Keratinocyte (primary cell): ENCODE results near the gene CD44. TPM values are rescaled to one million over a fixed set of nuclear protein-coding genes. Genes with fewer than 3 reads are reported as not detected.

Source experiments
- DNase-seq: peaks from one replicate; pipeline ENCODE4 v3.0.0-alpha.2; 2011; ENCODE audit warnings: low read depth, missing footprints, low spot score
- FAIRE-seq: peaks from 2 replicates; lab custom pipeline; 2011; peaks lifted over from hg19 to GRCh38; lab: Jason Lieb, UNC
- H2AFZ ChIP-seq: 2 replicates; pipeline ENCODE4 v1.6.0; 2012; ENCODE audit warnings: low read length, control low read depth, inconsistent platforms; ENCODE audit not compliant: control insufficient read depth
- H3K27ac ChIP-seq: 2 replicates; pipeline ENCODE4 v1.5.1; 2011; ENCODE audit warnings: low read length; ENCODE audit not compliant: control insufficient read depth, insufficient read depth
- H3K27me3 ChIP-seq: 3 replicates; pipeline ENCODE4 v1.6.0; 2011; ENCODE audit warnings: low read length; ENCODE audit not compliant: control insufficient read depth, insufficient read depth; ENCODE audit errors: extremely low read depth
- H3K36me3 ChIP-seq, 2 experiments: 2 replicates in 1 of 2; 3 replicates in 1 of 2; pipeline ENCODE4 v1.5.1; 2011; ENCODE audit warnings: low read length in 2 of 2, mild to moderate bottlenecking in 1 of 2; ENCODE audit not compliant: control insufficient read depth in 2 of 2, insufficient read depth in 2 of 2; ENCODE audit errors: extremely low read depth in 1 of 2
- H3K4me1 ChIP-seq: 3 replicates; pipeline ENCODE4 v1.5.1; 2011; ENCODE audit warnings: low read length; ENCODE audit not compliant: control insufficient read depth, insufficient read depth; ENCODE audit errors: extremely low read depth
- H3K4me2 ChIP-seq: 3 replicates; pipeline ENCODE4 v1.6.0; 2011; ENCODE audit warnings: low read depth, low read length; ENCODE audit not compliant: control insufficient read depth, insufficient read depth; ENCODE audit errors: extremely low read depth
- H3K4me3 ChIP-seq, 3 experiments: fragments of 200-600 bp in 1 of 3; sonication (generic) in 1 of 3; 2 replicates in 2 of 3; 3 replicates in 1 of 3; pipeline ENCODE4 v1.5.1; 2011 to 2016; ENCODE audit warnings: low read length in 3 of 3, mild to moderate bottlenecking in 3 of 3, control low read depth in 2 of 3, inconsistent platforms in 1 of 3, low read depth in 1 of 3, mixed read lengths in 1 of 3, mixed run types in 1 of 3, moderate library complexity in 1 of 3; ENCODE audit not compliant: control insufficient read depth in 2 of 3, insufficient read depth in 2 of 3; ENCODE audit errors: extremely low read depth in 1 of 3
- H3K79me2 ChIP-seq: 2 replicates; pipeline ENCODE4 v1.6.0; 2012; ENCODE audit warnings: low read length; ENCODE audit not compliant: control insufficient read depth, insufficient read depth
- H3K9ac ChIP-seq: 3 replicates; pipeline ENCODE4 v1.6.0; 2011; ENCODE audit warnings: low read length; ENCODE audit not compliant: control insufficient read depth, insufficient read depth; ENCODE audit errors: extremely low read depth
- H3K9me1 ChIP-seq: 3 replicates; pipeline ENCODE4 v1.6.0; 2011; ENCODE audit warnings: low read length; ENCODE audit not compliant: control insufficient read depth, insufficient read depth; ENCODE audit errors: extremely low read depth
- H3K9me3 ChIP-seq: 2 replicates; pipeline ENCODE4 v1.5.1; 2012; ENCODE audit warnings: low read depth, low read length; ENCODE audit not compliant: control insufficient read depth
- H4K20me1 ChIP-seq: 3 replicates; pipeline ENCODE4 v1.6.0; 2011; ENCODE audit warnings: low read length; ENCODE audit not compliant: control insufficient read depth, insufficient read depth; ENCODE audit errors: extremely low read depth
- EZH2 ChIP-seq: IDR thresholded peaks from one replicate; pipeline ENCODE4 v1.6.1; 2012; ENCODE audit warnings: inconsistent platforms, mild to moderate bottlenecking, low read length, moderate library complexity
- dilution Hi-C: fragments of 300-500 bp; cut with MboI; formaldehyde crosslinking; loops from one replicate; pipeline ENCODE4 v1.7.0; 2020; ENCODE audit warnings: low sequenced_read_pairs; ENCODE audit not compliant: extremely low pct_ligation_motif_present
- polyA plus RNA-seq, 5 experiments: library from polyadenylated mRNA; depleted of rRNA in 3 of 5; stranded (reverse) in 3 of 5; stranded (forward) in 1 of 5; unstranded in 1 of 5; fragments of >200 nt; gene quantifications; 1 replicate in 1 of 5; 2 replicates in 3 of 5; 3 replicates in 1 of 5; pipeline versions ENCODE4 v1.2.1 to v1.2.3, GENCODE V29; 2011 to 2012; ENCODE audit warnings: missing spikeins in 2 of 5, low read depth in 1 of 5, low replicate concordance in 1 of 5
- TF ChIP-seq, protein P1 (sequence below), 3 experiments: IDR thresholded peaks in 1 of 3; conservative IDR thresholded peaks in 1 of 3; optimal IDR thresholded peaks in 1 of 3; 2 replicates in 2 of 3; 3 replicates in 1 of 3; pipeline versions ENCODE3 to v1.5.1; 2011; ENCODE audit warnings: low read length in 3 of 3, mild to moderate bottlenecking in 3 of 3, moderate library complexity in 2 of 3, control low read depth in 1 of 3, inconsistent platforms in 1 of 3; ENCODE audit not compliant: insufficient read depth in 2 of 3; ENCODE audit errors: extremely low read depth in 1 of 3

The CD44 gene
- polyA plus RNA-seq, 1 donor (not counting 4 experiments of a cell fraction or from before 2014, with no cell fraction given), result 2,038 TPM

DNA sequence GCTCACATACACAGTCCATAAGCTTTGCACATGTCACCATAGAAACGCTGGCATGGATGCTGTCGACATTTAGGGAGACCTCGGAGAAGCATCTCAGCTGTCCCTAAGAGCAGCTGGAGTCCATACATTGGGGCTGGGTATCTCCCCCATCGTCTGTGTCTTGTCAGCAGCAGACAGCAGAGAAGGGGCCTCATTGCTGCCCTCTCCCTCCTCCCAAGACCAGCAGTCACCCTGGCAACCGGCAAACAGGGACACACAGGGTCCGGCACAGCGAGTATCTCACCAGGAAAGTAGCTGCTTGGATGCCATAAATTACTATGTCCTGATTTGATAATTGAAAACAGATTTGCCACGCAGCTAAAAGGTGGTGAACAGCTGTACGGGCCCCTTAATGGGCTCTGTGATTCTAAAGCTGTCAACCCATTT is 84.4 kb downstream of the CD44 start:
- no peak overlapping the region for H2AFZ ChIP-seq
- H3K9me1 ChIP-seq, result no peaks in the 10 kb centered on the region
- dilution Hi-C loops, result no loop called here
- no peak for TF ChIP-seq EZH2
- TF ChIP-seq, protein P1, sequence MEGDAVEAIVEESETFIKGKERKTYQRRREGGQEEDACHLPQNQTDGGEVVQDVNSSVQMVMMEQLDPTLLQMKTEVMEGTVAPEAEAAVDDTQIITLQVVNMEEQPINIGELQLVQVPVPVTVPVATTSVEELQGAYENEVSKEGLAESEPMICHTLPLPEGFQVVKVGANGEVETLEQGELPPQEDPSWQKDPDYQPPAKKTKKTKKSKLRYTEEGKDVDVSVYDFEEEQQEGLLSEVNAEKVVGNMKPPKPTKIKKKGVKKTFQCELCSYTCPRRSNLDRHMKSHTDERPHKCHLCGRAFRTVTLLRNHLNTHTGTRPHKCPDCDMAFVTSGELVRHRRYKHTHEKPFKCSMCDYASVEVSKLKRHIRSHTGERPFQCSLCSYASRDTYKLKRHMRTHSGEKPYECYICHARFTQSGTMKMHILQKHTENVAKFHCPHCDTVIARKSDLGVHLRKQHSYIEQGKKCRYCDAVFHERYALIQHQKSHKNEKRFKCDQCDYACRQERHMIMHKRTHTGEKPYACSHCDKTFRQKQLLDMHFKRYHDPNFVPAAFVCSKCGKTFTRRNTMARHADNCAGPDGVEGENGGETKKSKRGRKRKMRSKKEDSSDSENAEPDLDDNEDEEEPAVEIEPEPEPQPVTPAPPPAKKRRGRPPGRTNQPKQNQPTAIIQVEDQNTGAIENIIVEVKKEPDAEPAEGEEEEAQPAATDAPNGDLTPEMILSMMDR (optimal IDR thresholded peaks at IDR 0.05 in 1 of 3, IDR thresholded peaks at IDR 0.05 in 1 of 3, conservative IDR thresholded peaks at IDR 0.05 in 1 of 3; ENCODE audit: extremely low read depth in 1 of 3, insufficient read depth in 2 of 3, low read length in 3 of 3), result no peak
- FAIRE-seq (no peak), DNase-seq (no peak)
- no peak overlapping the region for H3K4me2 ChIP-seq
- no peak overlapping the region for H3K4me3 ChIP-seq
- H3K9me3 ChIP-seq, result no peaks in the 10 kb centered on the region
- no peaks in the 10 kb centered on the region for H4K20me1 ChIP-seq
- H3K27me3 ChIP-seq, result no peaks in the 10 kb centered on the region
- H3K9ac ChIP-seq, result no peak overlapping the region
- H3K79me2 ChIP-seq, result no peaks in the 10 kb centered on the region
- no peak overlapping the region for H3K27ac ChIP-seq
- no peaks in the 10 kb centered on the region for H3K4me1 ChIP-seq
- peaks cover 45 to 66% of the 10 kb centered on the region in 2 experiments for H3K36me3 ChIP-seq

DNA sequence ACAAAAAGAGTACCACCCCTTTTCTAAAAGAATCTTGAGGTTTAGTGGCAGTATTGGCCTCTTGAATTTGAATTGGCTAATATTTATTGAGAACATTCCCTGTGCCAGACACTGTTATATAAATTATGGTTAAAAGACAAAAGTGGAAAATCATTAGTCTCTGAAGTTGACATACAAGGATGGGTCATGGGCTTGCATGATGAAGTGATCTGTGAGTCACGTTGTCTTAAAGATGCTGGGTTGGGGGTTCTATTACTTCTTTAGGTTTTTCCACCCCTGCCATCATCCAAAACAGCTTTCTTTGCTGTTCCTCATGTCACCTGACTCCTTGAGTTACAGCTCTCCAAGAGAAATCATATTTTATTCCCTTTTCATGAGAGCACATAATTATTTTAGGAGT is 85.0 kb downstream of the CD44 start:
- FAIRE-seq, result no peak
- Histone ChIP-seq H3K9ac (no peak overlapping the region), H3K27ac (no peak overlapping the region), H3K9me1 (no peaks in the 10 kb centered on the region), H2AFZ (no peak overlapping the region), H4K20me1 (no peaks in the 10 kb centered on the region), H3K4me2 (no peak overlapping the region), H3K9me3 (no peaks in the 10 kb centered on the region), H3K4me3 (no peak overlapping the region), H3K36me3 (peaks cover 46 to 65% of the 10 kb centered on the region in 2 experiments), H3K27me3 (no peaks in the 10 kb centered on the region), H3K79me2 (no peaks in the 10 kb centered on the region), H3K4me1 (no peaks in the 10 kb centered on the region)
- no peak for TF ChIP-seq EZH2
- TF ChIP-seq, protein P1 (optimal IDR thresholded peaks at IDR 0.05 in 1 of 3, IDR thresholded peaks at IDR 0.05 in 1 of 3, conservative IDR thresholded peaks at IDR 0.05 in 1 of 3; ENCODE audit: extremely low read depth in 1 of 3, insufficient read depth in 2 of 3, low read length in 3 of 3), result no peak
- DNase-seq, result no peak
- dilution Hi-C loops, result no loop called here
